Gastrocnemius medialis (tissue), 4 donors: Measurements from ENCODE around the gene GALM.

Experiments
- CTCF ChIP-seq, 5 experiments: fragments of 450-650 bp in 3 of 5; fragments of 200-600 bp in 2 of 5; sonication (generic) in 2 of 5; IDR thresholded peaks in 4 of 5; conservative IDR thresholded peaks in 1 of 5; 1 replicate in 4 of 5; 2 replicates in 1 of 5; pipeline ENCODE4 v1.5.1; 2016 to 2019; ENCODE audit warnings: antibody characterized with exemption in 5 of 5, mild to moderate bottlenecking in 3 of 5, moderate library complexity in 3 of 5
- POLR2A ChIP-seq, 2 donors: fragments of 450-650 bp; IDR thresholded peaks; one replicate each; pipeline ENCODE4 v1.6.1; 2017; ENCODE audit warnings: antibody characterized with exemption in 2 of 2, mild to moderate bottlenecking in 2 of 2, moderate library complexity in 2 of 2

- TF ChIP-seq POLR2A (IDR thresholded peaks at IDR 0.05): no peak
- no peak for TF ChIP-seq CTCF (IDR thresholded peaks at IDR 0.05 in 4 of 5, conservative IDR thresholded peaks at IDR 0.05 in 1 of 5)
Observed at GRCh38 chr2:38631976-38632375, 33.9 kb upstream of the GALM start.
